Measurements from ENCODE around the gene NEK5.

DNA sequence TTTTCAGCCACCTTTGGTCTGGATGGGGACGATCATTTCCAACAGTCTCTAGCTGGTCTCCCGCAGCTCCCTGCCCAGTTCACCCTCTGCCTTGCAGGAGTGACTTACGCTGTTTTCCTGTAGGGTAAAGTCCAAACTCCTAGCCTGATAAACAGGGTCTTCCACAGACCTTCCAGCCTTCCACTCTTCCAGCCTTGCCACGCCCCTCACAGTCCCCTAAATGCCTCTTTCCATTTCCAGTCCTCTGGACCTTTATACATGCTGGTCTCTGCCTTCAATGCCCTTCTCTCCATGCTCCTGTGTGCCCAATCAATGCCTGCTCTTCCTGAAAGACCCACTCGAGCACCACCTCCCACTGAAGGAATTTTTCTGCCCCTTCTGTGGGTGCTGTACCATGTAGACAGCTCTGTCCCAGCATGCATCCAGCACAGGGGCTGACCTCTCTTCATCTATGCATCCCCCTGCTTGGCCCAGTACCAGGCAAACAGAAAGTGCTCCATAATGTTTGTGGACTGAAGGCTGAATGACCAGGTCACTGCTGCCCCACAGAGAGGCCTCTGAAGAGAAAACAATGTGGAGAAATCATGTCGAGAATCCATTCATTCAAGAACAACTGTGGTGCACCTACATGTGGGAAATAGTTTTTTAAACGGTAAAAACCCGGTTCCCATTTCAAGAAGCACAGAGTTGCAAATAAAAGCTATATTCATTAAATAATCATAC, 122.2 kb downstream of the NEK5 start:
- no peak for TF ChIP-seq EP300 (IDR thresholded peaks at IDR 0.05; ENCODE audit: borderline replicate concordance)
- TF ChIP-seq ZBTB7A (IDR thresholded peaks at IDR 0.05; ENCODE audit: low read depth): no peak
- no peak for TF ChIP-seq TEAD4 (IDR thresholded peaks at IDR 0.05)
- TF ChIP-seq MAX (IDR thresholded peaks at IDR 0.05): no peak
- no peak for TF ChIP-seq RAD21 (IDR thresholded peaks at IDR 0.05; ENCODE audit: low read depth)
- TF ChIP-seq TCF12 (IDR thresholded peaks at IDR 0.05; ENCODE audit: low read depth): no peak
- TF ChIP-seq YY1 (IDR thresholded peaks at IDR 0.05; ENCODE audit: low read depth): no peak
- no peak for TF ChIP-seq EGR1 (IDR thresholded peaks at IDR 0.05)
- no peak for TF ChIP-seq TAF1 (IDR thresholded peaks at IDR 0.05; ENCODE audit: low read depth)
- no peak for TF ChIP-seq NFIC (IDR thresholded peaks at IDR 0.05)

Data from Ishikawa (cell line).